ENCODE results near the gene ITIH2. TPM values are rescaled to one million over a fixed set of nuclear protein-coding genes. Genes with fewer than 3 reads are reported as not detected.
"Not testable (repeated sequence)": the region's sequence is repeated elsewhere in the genome, so short reads cannot be mapped to it uniquely, and the experiment has no call there.

ITIH2 gene
- total RNA-seq, 1 experiment from 2014 or later = not detected

DNA sequence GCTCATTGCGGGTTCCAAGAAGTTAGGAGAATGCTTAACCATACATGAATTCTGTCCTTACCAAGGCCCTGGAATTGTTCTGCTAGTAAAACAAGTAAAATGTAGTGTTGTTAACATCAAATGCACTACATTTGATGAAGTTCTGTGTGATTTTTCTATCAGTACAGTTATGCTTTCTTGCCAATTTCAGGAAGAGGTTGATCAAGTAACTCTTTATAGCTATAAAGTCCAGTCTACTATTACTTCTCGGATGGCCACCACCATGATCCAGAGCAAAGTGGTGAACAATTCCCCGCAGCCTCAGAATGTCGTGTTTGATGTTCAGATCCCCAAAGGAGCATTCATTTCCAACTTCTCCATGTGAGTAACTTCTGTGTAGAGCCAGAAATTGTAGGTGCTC is 5.7 kb downstream of the ITIH2 start:
- Histone ChIP-seq H3K27ac (ENCODE audit: low read length) (no peak overlapping the region), H2AFZ (ENCODE audit: low read length) (no peak overlapping the region), H3K4me3 (ENCODE audit: low read length) (no peak overlapping the region), H3K36me3 (ENCODE audit: low read depth, low read length) (no peaks in the 10 kb centered on the region), H3K9ac (ENCODE audit: low read length) (no peak overlapping the region), H3K27me3 (ENCODE audit: low read length) (0 out of 2 replicates have a peak, but pooled peaks cover 28% of the 10 kb centered on the region), H3K79me2 (ENCODE audit: low read length) (no peaks in the 10 kb centered on the region), H3K4me1 (ENCODE audit: insufficient read depth, low read length) (no peaks in the 10 kb centered on the region), H3F3A (ENCODE audit: low read length, unreplicated experiment) (no peaks in the 10 kb centered on the region), H4K20me1 (ENCODE audit: low read length) (no peaks in the 10 kb centered on the region), H3K9me3 (ENCODE audit: low read length) (no peaks in the 10 kb centered on the region), H3K4me2 (ENCODE audit: low read length) (no peak overlapping the region), H3K9me2 (replicated peaks; ENCODE audit: low read length) (no peaks in the 10 kb centered on the region)
- intact Hi-C loops (cut with micrococcal nuclease) = no loop called here
- ChIA-PET CTCF (no interaction called here), POLR2A (ENCODE audit: unreplicated experiment) (no interaction called here)
- no TSS peak for BruUV-seq (replicated peaks)
- no peak for DNase-seq
- ATAC-seq = no peak
- TF ChIP-seq EZH2 (IDR thresholded peaks at IDR 0.05; ENCODE audit: low read length, unreplicated experiment) (no peak), EZH2phosphoT487 (IDR thresholded peaks at IDR 0.05; ENCODE audit: borderline replicate concordance, low read length) (no peak)
- TF ChIP-seq, protein P1, sequence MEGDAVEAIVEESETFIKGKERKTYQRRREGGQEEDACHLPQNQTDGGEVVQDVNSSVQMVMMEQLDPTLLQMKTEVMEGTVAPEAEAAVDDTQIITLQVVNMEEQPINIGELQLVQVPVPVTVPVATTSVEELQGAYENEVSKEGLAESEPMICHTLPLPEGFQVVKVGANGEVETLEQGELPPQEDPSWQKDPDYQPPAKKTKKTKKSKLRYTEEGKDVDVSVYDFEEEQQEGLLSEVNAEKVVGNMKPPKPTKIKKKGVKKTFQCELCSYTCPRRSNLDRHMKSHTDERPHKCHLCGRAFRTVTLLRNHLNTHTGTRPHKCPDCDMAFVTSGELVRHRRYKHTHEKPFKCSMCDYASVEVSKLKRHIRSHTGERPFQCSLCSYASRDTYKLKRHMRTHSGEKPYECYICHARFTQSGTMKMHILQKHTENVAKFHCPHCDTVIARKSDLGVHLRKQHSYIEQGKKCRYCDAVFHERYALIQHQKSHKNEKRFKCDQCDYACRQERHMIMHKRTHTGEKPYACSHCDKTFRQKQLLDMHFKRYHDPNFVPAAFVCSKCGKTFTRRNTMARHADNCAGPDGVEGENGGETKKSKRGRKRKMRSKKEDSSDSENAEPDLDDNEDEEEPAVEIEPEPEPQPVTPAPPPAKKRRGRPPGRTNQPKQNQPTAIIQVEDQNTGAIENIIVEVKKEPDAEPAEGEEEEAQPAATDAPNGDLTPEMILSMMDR (conservative IDR thresholded peaks at IDR 0.05; ENCODE audit: low read depth, low read length) = no peak

DNA sequence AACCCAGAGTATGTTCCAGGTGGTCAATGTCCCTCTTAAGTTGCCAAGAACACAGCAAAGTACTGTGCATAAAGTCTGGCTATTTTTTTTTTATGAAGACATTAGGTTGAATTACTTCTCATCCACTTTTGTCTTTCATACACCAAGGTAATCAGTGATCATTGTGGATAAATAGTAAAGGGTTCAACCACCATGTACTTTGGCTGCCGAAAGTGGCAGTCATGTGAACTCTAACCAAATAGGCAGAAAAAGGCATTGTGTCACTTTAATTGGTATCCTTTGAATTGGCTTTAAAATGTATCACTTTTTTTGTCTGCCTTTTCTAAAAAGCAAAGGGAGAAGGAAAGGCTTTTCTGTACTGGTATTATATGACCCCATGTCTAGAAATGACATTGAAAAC is 7.3 kb downstream of the ITIH2 start:
- 0 out of 2 replicates have a peak, but pooled peaks cover 28% of the 10 kb centered on the region for H3K27me3 ChIP-seq (ENCODE audit: low read length)
- no peaks in the 10 kb centered on the region for H3K9me3 ChIP-seq (ENCODE audit: low read length)

DNA sequence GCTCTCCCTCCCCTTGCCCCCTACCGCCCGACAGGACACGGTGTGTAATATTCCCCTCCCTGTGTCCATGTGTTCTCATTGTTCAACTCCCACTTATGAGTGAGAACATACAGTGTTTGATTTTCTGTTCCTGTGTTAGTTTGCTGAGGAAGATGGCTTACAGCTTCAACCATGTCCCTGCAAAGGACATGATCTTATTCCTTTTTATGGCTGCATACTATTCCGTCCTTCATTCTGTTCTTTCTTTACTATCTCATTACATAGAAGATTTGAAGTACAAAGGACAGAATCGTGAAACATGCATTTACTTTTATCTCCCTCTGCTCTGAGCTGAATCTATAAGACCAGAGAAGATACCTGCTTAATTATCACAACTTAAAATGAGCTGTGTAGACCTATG is 8.0 kb downstream of the ITIH2 start:
- 0 out of 2 replicates have a peak, but pooled peaks cover 27% of the 10 kb centered on the region for H3K27me3 ChIP-seq (ENCODE audit: low read length)
- H3K9ac ChIP-seq (ENCODE audit: low read length); BruUV-seq (replicated peaks); H3K4me2 ChIP-seq (ENCODE audit: low read length); ATAC-seq; H3K9me3 ChIP-seq (ENCODE audit: low read length); intact Hi-C loops (cut with micrococcal nuclease); H3K27ac ChIP-seq (ENCODE audit: low read length); DNase-seq; H3K4me3 ChIP-seq (ENCODE audit: low read length); H3K9me2 ChIP-seq (replicated peaks; ENCODE audit: low read length); H4K20me1 ChIP-seq (ENCODE audit: low read length); POLR2A ChIA-PET (ENCODE audit: unreplicated experiment); CTCF ChIA-PET; H3K36me3 ChIP-seq (ENCODE audit: low read depth, low read length); H3K79me2 ChIP-seq (ENCODE audit: low read length); H3F3A ChIP-seq (ENCODE audit: low read length, unreplicated experiment); H3K4me1 ChIP-seq (ENCODE audit: insufficient read depth, low read length); H2AFZ ChIP-seq (ENCODE audit: low read length): not testable (repeated sequence)

More for the DNA sequence above, 7.3 kb downstream of the ITIH2 start:
- no peak overlapping the region for H3K27ac ChIP-seq (ENCODE audit: low read length)
- ATAC-seq = no peak
- no peaks in the 10 kb centered on the region for H3F3A ChIP-seq (ENCODE audit: low read length, unreplicated experiment)
- H4K20me1 ChIP-seq (ENCODE audit: low read length) = no peaks in the 10 kb centered on the region
- H3K4me1 ChIP-seq (ENCODE audit: insufficient read depth, low read length) = no peaks in the 10 kb centered on the region
- H3K9me2 ChIP-seq (replicated peaks; ENCODE audit: low read length) = no peaks in the 10 kb centered on the region
- no peak overlapping the region for H3K4me3 ChIP-seq (ENCODE audit: low read length)
- H3K36me3 ChIP-seq (ENCODE audit: low read depth, low read length) = no peaks in the 10 kb centered on the region
- no peak for DNase-seq
- H2AFZ ChIP-seq (ENCODE audit: low read length) = no peak overlapping the region
- POLR2A ChIA-PET (ENCODE audit: unreplicated experiment) = no interaction called here
- H3K9ac ChIP-seq (ENCODE audit: low read length) = no peak overlapping the region
- H3K4me2 ChIP-seq (ENCODE audit: low read length) = no peak overlapping the region
- TF ChIP-seq EZH2phosphoT487 (IDR thresholded peaks at IDR 0.05; ENCODE audit: borderline replicate concordance, low read length) (no peak), EZH2 (IDR thresholded peaks at IDR 0.05; ENCODE audit: low read length, unreplicated experiment) (no peak)
- TF ChIP-seq, protein P1 (conservative IDR thresholded peaks at IDR 0.05; ENCODE audit: low read depth, low read length) = no peak
- intact Hi-C loops (cut with micrococcal nuclease) = no loop called here
- no peaks in the 10 kb centered on the region for H3K79me2 ChIP-seq (ENCODE audit: low read length)
- CTCF ChIA-PET = no interaction called here
- BruUV-seq (replicated peaks) = no TSS peak

Measured in PC-3 (cell line).